Neuronal stem cell (in vitro differentiated cells): ENCODE measurements around the gene ZFP92.

Experiments used
- DNase-seq: peaks from one replicate; pipeline ENCODE4 v3.0.0-alpha.2; 2013; ENCODE audit warnings: low spot score
- H2AFZ ChIP-seq: one replicate; pipeline ENCODE4 v1.6.1; 2013; ENCODE audit warnings: mild to moderate bottlenecking, low read length, inconsistent platforms
- H2AK5ac ChIP-seq: 2 replicates; pipeline ENCODE4 v1.6.1; 2013; ENCODE audit warnings: low read depth, mild to moderate bottlenecking, inconsistent platforms, low read length, moderate library complexity, mixed read lengths
- H2BK120ac ChIP-seq: 2 replicates; pipeline ENCODE4 v1.6.1; 2013; ENCODE audit warnings: low read depth, mild to moderate bottlenecking, inconsistent platforms, low read length, moderate library complexity, mixed read lengths
- H2BK12ac ChIP-seq: one replicate; pipeline ENCODE4 v1.6.1; 2013; ENCODE audit warnings: low read length, inconsistent platforms
- H2BK15ac ChIP-seq: 2 replicates; pipeline ENCODE4 v1.6.1; 2013; ENCODE audit warnings: mild to moderate bottlenecking, low read length, inconsistent platforms, mixed read lengths
- H2BK5ac ChIP-seq: one replicate; pipeline ENCODE4 v1.6.1; 2013; ENCODE audit warnings: inconsistent platforms, mild to moderate bottlenecking, low read length, moderate library complexity
- H3K14ac ChIP-seq: one replicate; pipeline ENCODE4 v1.6.1; 2013; ENCODE audit warnings: low read length, inconsistent platforms
- H3K18ac ChIP-seq: 2 replicates; pipeline ENCODE4 v1.6.1; 2013; ENCODE audit warnings: low read length, inconsistent platforms
- H3K23ac ChIP-seq: 2 replicates; pipeline ENCODE4 v1.6.1; 2013; ENCODE audit warnings: low read depth, mild to moderate bottlenecking, mixed read lengths, low read length, inconsistent platforms; ENCODE audit not compliant: poor library complexity
- H3K27ac ChIP-seq: replicated peaks from 3 replicates; pipeline ENCODE4 v1.5.1; 2013; ENCODE audit warnings: low read length, inconsistent platforms
- H3K27me3 ChIP-seq, 3 experiments: 2 replicates each; pipeline ENCODE4 v1.6.1; 2013; ENCODE audit warnings: low read length in 3 of 3, mild to moderate bottlenecking in 2 of 3, inconsistent platforms in 1 of 3, low read depth in 1 of 3, mixed read lengths in 1 of 3, moderate library complexity in 1 of 3; ENCODE audit not compliant: control insufficient read depth in 3 of 3, insufficient read depth in 3 of 3
- H3K36me3 ChIP-seq, 2 donors: replicated peaks in 1 of 2; 2 replicates each; pipeline ENCODE4 v1.6.1; 2013; ENCODE audit warnings: low read length in 2 of 2; ENCODE audit not compliant: control insufficient read depth in 2 of 2, insufficient read depth in 2 of 2
- H3K4ac ChIP-seq: 2 replicates; pipeline ENCODE4 v1.6.1; 2013; ENCODE audit warnings: inconsistent platforms, mild to moderate bottlenecking, low read length, moderate library complexity
- H3K4me1 ChIP-seq, 2 donors: 1 replicate in 1 of 2; 2 replicates in 1 of 2; pipeline ENCODE4 v1.6.1; 2013; ENCODE audit warnings: low read length in 2 of 2, low read depth in 1 of 2; ENCODE audit not compliant: control insufficient read depth in 2 of 2, insufficient read depth in 1 of 2
- H3K4me2 ChIP-seq: one replicate; pipeline ENCODE4 v1.6.1; 2013; ENCODE audit warnings: mild to moderate bottlenecking, low read length, inconsistent platforms; ENCODE audit not compliant: insufficient read depth, poor library complexity, severe bottlenecking
- H3K4me3 ChIP-seq, 2 donors: 2 replicates each; pipeline ENCODE4 v1.5.1; 2013; ENCODE audit warnings: low read length in 2 of 2, mild to moderate bottlenecking in 2 of 2, inconsistent platforms in 1 of 2, moderate library complexity in 1 of 2
- H3K79me1 ChIP-seq: one replicate; pipeline ENCODE4 v1.6.1; 2013; ENCODE audit warnings: low read depth, mild to moderate bottlenecking, inconsistent platforms, low read length, moderate library complexity
- H3K9ac ChIP-seq: one replicate; pipeline ENCODE4 v1.6.1; 2013; ENCODE audit warnings: mild to moderate bottlenecking, low read depth, low read length, inconsistent platforms; ENCODE audit not compliant: poor library complexity
- H3K9me3 ChIP-seq, 2 donors: replicated peaks in 1 of 2; 2 replicates each; pipeline versions ENCODE3 to v1.6.1; 2013; ENCODE audit warnings: low read length in 2 of 2, mild to moderate bottlenecking in 2 of 2, inconsistent platforms in 1 of 2, low read depth in 1 of 2, mixed read lengths in 1 of 2, moderate library complexity in 1 of 2; ENCODE audit not compliant: control insufficient read depth in 2 of 2, insufficient read depth in 1 of 2
- H4K8ac ChIP-seq: one replicate; pipeline ENCODE4 v1.6.1; 2013; ENCODE audit warnings: low read depth, mild to moderate bottlenecking, inconsistent platforms, low read length, moderate library complexity
- H4K91ac ChIP-seq: one replicate; pipeline ENCODE4 v1.6.1; 2013; ENCODE audit warnings: low read length, low read depth, mild to moderate bottlenecking, inconsistent platforms; ENCODE audit not compliant: poor library complexity
- WGBS, 2 donors: extraction: QIAGEN DNeasy Blood & Tissue Kit; methylation state at CpG; one replicate each; pipeline ENCODE4 v1.1.7; 2013; ENCODE audit warnings: missing lambda C conversion rate in 2 of 2, mixed read lengths in 1 of 2; ENCODE audit not compliant: insufficient read length in 2 of 2, insufficient replicate concordance in 1 of 2; ENCODE audit errors: extremely low coverage in 2 of 2; 5-methylcytosine and 5-hydroxymethylcytosine counted together

Gene ZFP92

GRCh38 chrX:153366878-153367538 lies 44.3 kb upstream of the ZFP92 start:
- H3K18ac ChIP-seq = no peak overlapping the region

GRCh38 chrX:153370293-153371055 lies 40.8 kb upstream of the ZFP92 start:
- no CpG with 5 or more reads among the region's 8 CpGs for WGBS, 2 donors
- H3K9me3 ChIP-seq = no peaks in the 10 kb centered on the region
- no peak overlapping the region for H3K14ac ChIP-seq
- no peak overlapping the region for H3K18ac ChIP-seq
- no peak for DNase-seq
- no peak overlapping the region for H2BK5ac ChIP-seq
- no peak overlapping the region for H2AK5ac ChIP-seq
- no peak overlapping the region for H3K4ac ChIP-seq
- H2BK120ac ChIP-seq = no peak overlapping the region
- no peaks in the 10 kb centered on the region for H3K79me1 ChIP-seq
- H2AFZ ChIP-seq = peak overlapping the region; percentile 41
- H2BK12ac ChIP-seq = no peak overlapping the region
- no peak overlapping the region for H4K91ac ChIP-seq
- no peaks in the 10 kb centered on the region for H3K4me1 ChIP-seq
- no peak overlapping the region for H3K9ac ChIP-seq
- no peak overlapping the region for H3K23ac ChIP-seq
- no peak overlapping the region for H3K27ac ChIP-seq
- H3K4me2 ChIP-seq = no peak overlapping the region
- H3K4me3 ChIP-seq = no peak overlapping the region
- peaks cover 0 to 31% (median 0%) of the 10 kb centered on the region in 3 experiments for H3K27me3 ChIP-seq
- no peak overlapping the region for H2BK15ac ChIP-seq
- H4K8ac ChIP-seq = no peak overlapping the region
- H3K36me3 ChIP-seq = no peaks in the 10 kb centered on the region

More at GRCh38 chrX:153366878-153367538, 44.3 kb upstream of the ZFP92 start:
- Histone ChIP-seq H4K91ac (no peak overlapping the region), H2BK5ac (no peak overlapping the region), H3K4me1 (no peaks in the 10 kb centered on the region), H3K9me3 (no peaks in the 10 kb centered on the region), H3K9ac (no peak overlapping the region), H3K27ac (no peak overlapping the region), H2BK12ac (no peak overlapping the region), H2BK15ac (no peak overlapping the region), H3K4ac (no peak overlapping the region), H3K79me1 (no peaks in the 10 kb centered on the region), H2BK120ac (no peak overlapping the region), H3K14ac (no peak overlapping the region), H3K4me3 (no peak overlapping the region), H2AFZ (no peak overlapping the region), H4K8ac (no peak overlapping the region), H3K27me3 (peaks cover 0 to 17% (median 0%) of the 10 kb centered on the region in 3 experiments), H3K4me2 (no peak overlapping the region), H2AK5ac (no peak overlapping the region), H3K36me3 (no peaks in the 10 kb centered on the region), H3K23ac (no peak overlapping the region)
- no CpG with 5 or more reads among the region's 5 CpGs for WGBS, 2 donors
- DNase-seq = no peak

- no peak overlapping the region for H2BK5ac ChIP-seq
- H2BK120ac ChIP-seq = no peak overlapping the region
- no peak overlapping the region for H2BK12ac ChIP-seq
- H3K27ac ChIP-seq = no peak overlapping the region
- no peak for DNase-seq
- H3K79me1 ChIP-seq = no peaks in the 10 kb centered on the region
- H3K4me2 ChIP-seq = no peak overlapping the region
- H3K9me3 ChIP-seq = no peaks in the 10 kb centered on the region
- no peak overlapping the region for H3K4me3 ChIP-seq
- no peak overlapping the region for H2AK5ac ChIP-seq
- no CpG with 5 or more reads among the region's 3 CpGs for WGBS, 2 donors
- H3K36me3 ChIP-seq = no peaks in the 10 kb centered on the region
- H2AFZ ChIP-seq = peak overlapping the region; percentile 41
- H3K9ac ChIP-seq = no peak overlapping the region
- H4K8ac ChIP-seq = no peak overlapping the region
- H4K91ac ChIP-seq = no peak overlapping the region
- H3K4me1 ChIP-seq = no peaks in the 10 kb centered on the region
- H3K27me3 ChIP-seq = peaks cover 0 to 31% (median 0%) of the 10 kb centered on the region in 3 experiments
- no peak overlapping the region for H3K23ac ChIP-seq
- no peak overlapping the region for H3K4ac ChIP-seq
- H3K14ac ChIP-seq = no peak overlapping the region
- H2BK15ac ChIP-seq = no peak overlapping the region
- no peak overlapping the region for H3K18ac ChIP-seq
These were observed 40.0 kb upstream of the ZFP92 start for GRCh38 chrX:153371256-153371655.

GRCh38 chrX:153372949-153373348 lies 38.3 kb upstream of the ZFP92 start:
- no peaks in the 10 kb centered on the region for H3K4me1 ChIP-seq

More at GRCh38 chrX:153372949-153373348, 38.3 kb upstream of the ZFP92 start:
- no peak overlapping the region for H2BK12ac ChIP-seq
- no peak overlapping the region for H3K14ac ChIP-seq
- no peak overlapping the region for H3K9ac ChIP-seq
- no peak overlapping the region for H3K4me3 ChIP-seq
- H3K27ac ChIP-seq = no peak overlapping the region
- H3K18ac ChIP-seq = no peak overlapping the region
- H2BK120ac ChIP-seq = no peak overlapping the region
- H2AFZ ChIP-seq = no peak overlapping the region
- no peaks in the 10 kb centered on the region for H3K36me3 ChIP-seq
- no peak overlapping the region for H4K91ac ChIP-seq
- peaks cover 0 to 31% (median 0%) of the 10 kb centered on the region in 3 experiments for H3K27me3 ChIP-seq
- no peak overlapping the region for H2BK5ac ChIP-seq
- H2AK5ac ChIP-seq = no peak overlapping the region
- H2BK15ac ChIP-seq = no peak overlapping the region
- no peaks in the 10 kb centered on the region for H3K79me1 ChIP-seq
- no peak overlapping the region for H4K8ac ChIP-seq
- H3K4ac ChIP-seq = no peak overlapping the region
- no peak overlapping the region for H3K4me2 ChIP-seq
- H3K9me3 ChIP-seq = no peaks in the 10 kb centered on the region
- no peak overlapping the region for H3K23ac ChIP-seq
- no peak for DNase-seq
